H1 (cell line): ENCODE measurements around the gene PLAC9.

Experiments
- BACH1 ChIP-seq: IDR thresholded peaks from 2 replicates; pipeline ENCODE4 v1.6.1; 2012; ENCODE audit warnings: low read length, improper control_type of control experiment
- CHD1 ChIP-seq: IDR thresholded peaks from 2 replicates; pipeline ENCODE4 v1.6.1; 2012; ENCODE audit warnings: low read depth, low read length, improper control_type of control experiment
- CTCF ChIP-seq, 3 experiments: IDR thresholded peaks; 1 replicate in 2 of 3; 2 replicates in 1 of 3; pipeline versions ENCODE4 v1.5.1 to v1.6.1; 2011; ENCODE audit warnings: low read length in 3 of 3, mild to moderate bottlenecking in 3 of 3, inconsistent platforms in 2 of 3, low read depth in 1 of 3, moderate library complexity in 1 of 3; ENCODE audit not compliant: insufficient read depth in 1 of 3; ENCODE audit errors: control extremely low read depth in 1 of 3
- EP300 ChIP-seq, 2 experiments: IDR thresholded peaks; 1 replicate in 1 of 2; 2 replicates in 1 of 2; pipeline ENCODE4 v1.6.1; 2011 to 2012; ENCODE audit warnings: low read depth in 2 of 2, low read length in 2 of 2, mild to moderate bottlenecking in 2 of 2, borderline replicate concordance in 1 of 2, inconsistent platforms in 1 of 2, moderate library complexity in 1 of 2
- EZH2 ChIP-seq: fragments of 200-600 bp; sonication (generic); IDR thresholded peaks from 2 replicates; pipeline ENCODE4 v1.7.1; 2012; ENCODE audit warnings: low read depth, mild to moderate bottlenecking, moderate library complexity, low read length, inconsistent platforms; ENCODE audit not compliant: severe bottlenecking
- GABPA ChIP-seq: IDR thresholded peaks from 2 replicates; pipeline ENCODE4 v1.6.1; 2011; ENCODE audit warnings: mild to moderate bottlenecking, low read length, moderate library complexity, borderline replicate concordance; ENCODE audit not compliant: insufficient read depth
- HDAC6 ChIP-seq: IDR thresholded peaks from one replicate; pipeline ENCODE4 v1.7.1; 2012; ENCODE audit warnings: low read depth, mild to moderate bottlenecking, inconsistent platforms, low read length, moderate library complexity
- PHF8 ChIP-seq: fragments of 200-600 bp; sonication (generic); conservative IDR thresholded peaks from 2 replicates; pipeline ENCODE4 v1.7.1; 2012; ENCODE audit warnings: low read depth, mild to moderate bottlenecking, inconsistent platforms, low read length, moderate library complexity
- POLR2A ChIP-seq, 2 experiments: IDR thresholded peaks; 1 replicate in 1 of 2; 2 replicates in 1 of 2; pipeline ENCODE4 v1.6.1; 2011; ENCODE audit warnings: low read depth in 2 of 2, low read length in 2 of 2, mild to moderate bottlenecking in 2 of 2; ENCODE audit errors: control extremely low read depth in 1 of 2
- POLR2AphosphoS5 ChIP-seq: IDR thresholded peaks from 2 replicates; pipeline ENCODE4 v1.6.1; 2011; ENCODE audit warnings: low read depth, low read length
- SUZ12 ChIP-seq: fragments of 200-600 bp; sonication (generic); IDR thresholded peaks from 2 replicates; pipeline ENCODE4 v1.6.1; 2012; ENCODE audit warnings: mild to moderate bottlenecking, inconsistent platforms, low read length, moderate library complexity, mixed read lengths
- TAF1 ChIP-seq: IDR thresholded peaks from 2 replicates; pipeline ENCODE4 v1.6.1; 2011; ENCODE audit warnings: mild to moderate bottlenecking, low read depth, low read length

- TF ChIP-seq POLR2A (IDR thresholded peaks at IDR 0.05; ENCODE audit: control extremely low read depth in 1 of 2, low read depth in 2 of 2, low read length in 2 of 2): no peak
- no peak for TF ChIP-seq TAF1
- TF ChIP-seq CTCF (IDR thresholded peaks at IDR 0.05; ENCODE audit: control extremely low read depth in 1 of 3, insufficient read depth in 1 of 3, low read depth in 1 of 3, low read length in 3 of 3): no peak
- no peak for TF ChIP-seq EZH2
- no peak for TF ChIP-seq POLR2AphosphoS5
- no peak for TF ChIP-seq BACH1
- TF ChIP-seq GABPA: no peak
- TF ChIP-seq SUZ12: no peak
- no peak for TF ChIP-seq CHD1
- no peak for TF ChIP-seq PHF8
- TF ChIP-seq HDAC6: no peak
- no peak for TF ChIP-seq EP300 (IDR thresholded peaks at IDR 0.05; ENCODE audit: borderline replicate concordance in 1 of 2, low read depth in 2 of 2, low read length in 2 of 2)
Measured at GRCh38 chr10:80186364-80187012, 54.0 kb downstream of the PLAC9 start.
